Measurements from ENCODE around the gene TSR3. TPM values are rescaled to one million over a fixed set of nuclear protein-coding genes. Genes with fewer than 3 reads are reported as not detected.
A peak's percentile ranks its signal among the peaks of the same experiment; 100 is the strongest.

Gene TSR3
- total RNA-seq, 1 experiment from 2014 or later: 52.7 TPM

DNA sequence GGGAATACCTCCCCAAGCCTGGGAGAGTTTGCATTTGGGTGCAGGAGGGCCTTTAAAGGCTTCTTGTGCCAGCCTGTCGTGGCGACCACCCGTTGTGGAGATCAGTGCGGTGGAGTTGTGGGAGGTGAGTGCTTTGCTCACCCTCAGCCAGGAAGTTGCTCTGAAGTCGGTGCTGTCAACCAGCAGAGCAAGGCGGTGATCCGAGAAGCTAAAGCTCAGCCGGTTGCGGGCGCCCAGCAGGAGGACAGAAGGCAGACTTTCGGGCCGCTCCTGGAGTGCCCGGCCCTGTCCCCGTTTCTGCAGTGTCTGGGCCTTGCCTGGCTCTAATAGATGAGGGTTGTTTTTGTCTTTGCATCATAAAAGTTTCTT is 40.9 kb downstream of the TSR3 start:
- Histone ChIP-seq H3K27me3 (ENCODE audit: insufficient read depth, low read length) (no peaks in the 10 kb centered on the region), H3K9me3 (ENCODE audit: control insufficient read depth in 1 of 2, insufficient read depth in 1 of 2, low read depth in 1 of 2, low read length in 2 of 2) (no peaks in the 10 kb centered on the region), H3K79me2 (ENCODE audit: insufficient read depth, low read length) (peaks cover 60% of the 10 kb centered on the region), H3K4me2 (ENCODE audit: low read length) (peak overlapping the region; percentile 94), H4K20me1 (ENCODE audit: insufficient read depth) (peaks cover 29% of the 10 kb centered on the region; the same call in 1 of the 2 replicates), H3K27ac (ENCODE audit: low read depth, low read length) (peak overlapping the region; percentile 100; the same call in 1 of the 2 replicates), H2AFZ (ENCODE audit: low read depth, low read length, poor library complexity, severe bottlenecking) (no peak overlapping the region), H3K4me1 (ENCODE audit: control insufficient read depth in 1 of 2, insufficient read depth in 2 of 2, low read length in 2 of 2) (peaks cover 11 to 46% of the 10 kb centered on the region in 2 experiments), H3K36me3 (ENCODE audit: control insufficient read depth in 1 of 2, insufficient read depth in 2 of 2, low read length in 2 of 2) (peaks cover 16 to 34% of the 10 kb centered on the region in 2 experiments), H3K9ac (ENCODE audit: low read length) (peak overlapping the region; percentile 96), H3K9me2 (ENCODE audit: insufficient read depth) (no peaks in the 10 kb centered on the region), H3K4me3 (replicated peaks in 1 of 2; ENCODE audit: low read depth in 1 of 2, low read length in 2 of 2) (peak overlapping the region; percentile 98 to 99)
- intact Hi-C loops (cut with micrococcal nuclease): no loop called here
- RAD21 ChIA-PET (ENCODE audit: low non-redundant PET in 1 of 2, low total read pairs in 2 of 2, uncharacterized antibody in 2 of 2, unreplicated experiment in 2 of 2): no interaction called here
- no TSS peak for BruUV-seq (replicated peaks)
- ATAC-seq (no peak), DNase-seq (ENCODE audit: low read depth, low spot score) (no peak)
- POLR2A ChIA-PET: no interaction called here
- TF ChIP-seq EZH2 (IDR thresholded peaks at IDR 0.05) (no peak), ZNF274 (IDR thresholded peaks at IDR 0.05; ENCODE audit: low read depth, low read length) (no peak), EZH2phosphoT487 (IDR thresholded peaks at IDR 0.05; ENCODE audit: borderline replicate concordance) (no peak), SRF (IDR thresholded peaks at IDR 0.05; ENCODE audit: low read depth) (no peak), RAD21 (IDR thresholded peaks at IDR 0.05; ENCODE audit: low read depth) (no peak)
- TF ChIP-seq, protein P1, sequence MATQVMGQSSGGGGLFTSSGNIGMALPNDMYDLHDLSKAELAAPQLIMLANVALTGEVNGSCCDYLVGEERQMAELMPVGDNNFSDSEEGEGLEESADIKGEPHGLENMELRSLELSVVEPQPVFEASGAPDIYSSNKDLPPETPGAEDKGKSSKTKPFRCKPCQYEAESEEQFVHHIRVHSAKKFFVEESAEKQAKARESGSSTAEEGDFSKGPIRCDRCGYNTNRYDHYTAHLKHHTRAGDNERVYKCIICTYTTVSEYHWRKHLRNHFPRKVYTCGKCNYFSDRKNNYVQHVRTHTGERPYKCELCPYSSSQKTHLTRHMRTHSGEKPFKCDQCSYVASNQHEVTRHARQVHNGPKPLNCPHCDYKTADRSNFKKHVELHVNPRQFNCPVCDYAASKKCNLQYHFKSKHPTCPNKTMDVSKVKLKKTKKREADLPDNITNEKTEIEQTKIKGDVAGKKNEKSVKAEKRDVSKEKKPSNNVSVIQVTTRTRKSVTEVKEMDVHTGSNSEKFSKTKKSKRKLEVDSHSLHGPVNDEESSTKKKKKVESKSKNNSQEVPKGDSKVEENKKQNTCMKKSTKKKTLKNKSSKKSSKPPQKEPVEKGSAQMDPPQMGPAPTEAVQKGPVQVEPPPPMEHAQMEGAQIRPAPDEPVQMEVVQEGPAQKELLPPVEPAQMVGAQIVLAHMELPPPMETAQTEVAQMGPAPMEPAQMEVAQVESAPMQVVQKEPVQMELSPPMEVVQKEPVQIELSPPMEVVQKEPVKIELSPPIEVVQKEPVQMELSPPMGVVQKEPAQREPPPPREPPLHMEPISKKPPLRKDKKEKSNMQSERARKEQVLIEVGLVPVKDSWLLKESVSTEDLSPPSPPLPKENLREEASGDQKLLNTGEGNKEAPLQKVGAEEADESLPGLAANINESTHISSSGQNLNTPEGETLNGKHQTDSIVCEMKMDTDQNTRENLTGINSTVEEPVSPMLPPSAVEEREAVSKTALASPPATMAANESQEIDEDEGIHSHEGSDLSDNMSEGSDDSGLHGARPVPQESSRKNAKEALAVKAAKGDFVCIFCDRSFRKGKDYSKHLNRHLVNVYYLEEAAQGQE (IDR thresholded peaks at IDR 0.05; ENCODE audit: low read depth): no peak
- TF ChIP-seq, protein P2, sequence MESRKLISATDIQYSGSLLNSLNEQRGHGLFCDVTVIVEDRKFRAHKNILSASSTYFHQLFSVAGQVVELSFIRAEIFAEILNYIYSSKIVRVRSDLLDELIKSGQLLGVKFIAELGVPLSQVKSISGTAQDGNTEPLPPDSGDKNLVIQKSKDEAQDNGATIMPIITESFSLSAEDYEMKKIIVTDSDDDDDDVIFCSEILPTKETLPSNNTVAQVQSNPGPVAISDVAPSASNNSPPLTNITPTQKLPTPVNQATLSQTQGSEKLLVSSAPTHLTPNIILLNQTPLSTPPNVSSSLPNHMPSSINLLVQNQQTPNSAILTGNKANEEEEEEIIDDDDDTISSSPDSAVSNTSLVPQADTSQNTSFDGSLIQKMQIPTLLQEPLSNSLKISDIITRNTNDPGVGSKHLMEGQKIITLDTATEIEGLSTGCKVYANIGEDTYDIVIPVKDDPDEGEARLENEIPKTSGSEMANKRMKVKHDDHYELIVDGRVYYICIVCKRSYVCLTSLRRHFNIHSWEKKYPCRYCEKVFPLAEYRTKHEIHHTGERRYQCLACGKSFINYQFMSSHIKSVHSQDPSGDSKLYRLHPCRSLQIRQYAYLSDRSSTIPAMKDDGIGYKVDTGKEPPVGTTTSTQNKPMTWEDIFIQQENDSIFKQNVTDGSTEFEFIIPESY (IDR thresholded peaks at IDR 0.05; ENCODE audit: extremely low read depth, insufficient replicate concordance, low read length): no peak
- CTCF ChIA-PET: no interaction called here
